K562 (cell line): ENCODE data around the gene SRGAP3. TPM values are rescaled to one million over a fixed set of nuclear protein-coding genes. Genes with fewer than 3 reads are reported as not detected.

ENCODE experiments used
- CHD7 ChIP-seq: fragments of 200-600 bp; sonication (generic); IDR thresholded peaks from one replicate; pipeline ENCODE4 v1.6.1; 2012; ENCODE audit warnings: mild to moderate bottlenecking, low read depth, low read length, inconsistent platforms
- MYBL2 ChIP-seq, 2 experiments: fragments of 450-650 bp in 1 of 2; sonication (generic) in 1 of 2; formaldehyde crosslinking in 1 of 2; IDR thresholded peaks; 2 replicates each; pipeline versions ENCODE4 v1.6.1 to v1.8.1; 2017 to 2022; ENCODE audit warnings: borderline replicate concordance in 1 of 2, inconsistent platforms in 1 of 2, low read depth in 1 of 2, mild to moderate bottlenecking in 1 of 2, missing genetic modification reagents in 1 of 2, moderate library complexity in 1 of 2
- polyA plus RNA-seq, 8 experiments: library from polyadenylated mRNA; depleted of rRNA in 4 of 8; stranded (reverse) in 5 of 8; unstranded in 3 of 8; fragments of >200 nt; fragmentation: Nextera tagmentation in 2 of 8; fragmentation: Illumina TruSeq in 1 of 8; extraction: Ambion mirVana in 2 of 8; extraction: Trizol in 1 of 8; gene quantifications; 2 replicates each; pipeline versions ENCODE4 v1.2.1 to v1.2.3, GENCODE V29; 2011 to 2014; ENCODE audit warnings: inconsistent platforms in 1 of 8, missing spikeins in 1 of 8
- total RNA-seq, 7 experiments: library from RNA; depleted of rRNA in 6 of 7; stranded (reverse); fragments of >200 nt in 6 of 7; fragmentation: Illumina TruSeq in 2 of 7; extraction: Trizol in 2 of 7; gene quantifications; 2 replicates each; pipeline versions ENCODE4 v1.2.1 to v1.2.3, GENCODE V29; 2011 to 2021; ENCODE audit warnings: low replicate concordance in 1 of 7

Gene SRGAP3
- total and polyA plus RNA-seq, 9 of the 15 experiments (the other 6 are each of a cell fraction or from before 2014, with no cell fraction given) = 0.11 to 0.85 (median 0.35) TPM; not detected in 2

- TF ChIP-seq CHD7 = no peak
- no peak for TF ChIP-seq MYBL2 (IDR thresholded peaks at IDR 0.05; ENCODE audit: low read depth)
- no peak for TF ChIP-seq MYBL2 (CRISPR knock-in tag; IDR thresholded peaks at IDR 0.05; ENCODE audit: borderline replicate concordance)
Observed at GRCh38 chr3:8987226-8987625, 262.2 kb downstream of the SRGAP3 start (continued).
